Neural cell (in vitro differentiated cells): Measurements from ENCODE around the gene ZCCHC10. TPM values are rescaled to one million over a fixed set of nuclear protein-coding genes. Genes with fewer than 3 reads are reported as not detected.
"Not testable (repeated sequence)": the region's sequence is repeated elsewhere in the genome, so short reads cannot be mapped to it uniquely, and the experiment has no call there.

ENCODE experiments used
- H2AFZ ChIP-seq: fragments of 200-600, 300-800 bp; sonication (generic), shearing (Covaris generic); 2 replicates; pipeline ENCODE4 v1.6.0; 2014; ENCODE audit warnings: low read depth, mild to moderate bottlenecking, antibody characterized with exemption, low read length, moderate library complexity
- H3F3A ChIP-seq: fragments of 200-600 bp; shearing (Covaris generic); 2 replicates; pipeline ENCODE4 v1.6.1; 2016; ENCODE audit warnings: mild to moderate bottlenecking, moderate library complexity, mixed read lengths, antibody characterized with exemption, low read length; ENCODE audit not compliant: insufficient read depth, poor library complexity, severe bottlenecking
- H3K27ac ChIP-seq: fragments of 200-600, 300-800 bp; sonication (generic), shearing (Covaris generic); 2 replicates; pipeline ENCODE4 v1.5.1; 2014; ENCODE audit warnings: mild to moderate bottlenecking, low read length, moderate library complexity
- H3K27me3 ChIP-seq: fragments of 300-800, 200-600 bp; sonication (generic), shearing (Covaris generic); 2 replicates; pipeline ENCODE4 v1.6.0; 2014; ENCODE audit warnings: mild to moderate bottlenecking, low read depth, low read length, moderate library complexity; ENCODE audit not compliant: insufficient read depth
- H3K36me3 ChIP-seq: fragments of 300-800, 200-600 bp; sonication (generic), shearing (Covaris generic); 2 replicates; pipeline ENCODE4 v1.5.1; 2014; ENCODE audit warnings: mild to moderate bottlenecking, antibody characterized with exemption, low read length, moderate library complexity; ENCODE audit not compliant: insufficient read depth
- H3K4me2 ChIP-seq: fragments of 300-800, 200-600 bp; sonication (generic), shearing (Covaris generic); 2 replicates; pipeline ENCODE4 v1.6.0; 2014; ENCODE audit warnings: mild to moderate bottlenecking, low read length
- H3K4me3 ChIP-seq: fragments of 300-800, 200-600 bp; sonication (generic), shearing (Covaris generic); 2 replicates; pipeline ENCODE4 v1.5.1; 2014; ENCODE audit warnings: mild to moderate bottlenecking, low read length, moderate library complexity
- H3K79me2 ChIP-seq: fragments of 200-600 bp; shearing (Covaris generic); replicated peaks from 2 replicates; pipeline ENCODE4 v1.6.0; 2014; ENCODE audit warnings: mild to moderate bottlenecking, low read length, moderate library complexity; ENCODE audit not compliant: insufficient read depth
- H3K9ac ChIP-seq: fragments of 300-800, 200-600 bp; sonication (generic), shearing (Covaris generic); 2 replicates; pipeline ENCODE4 v1.6.1; 2016; ENCODE audit warnings: mild to moderate bottlenecking, low read length, mixed read lengths
- H3K9me2 ChIP-seq: fragments of 200-600 bp; shearing (Covaris generic); 2 replicates; pipeline ENCODE4 v1.6.1; 2016; ENCODE audit warnings: mild to moderate bottlenecking, low read length, mixed read lengths; ENCODE audit not compliant: insufficient read depth
- H3K9me3 ChIP-seq: fragments of 200-600, 300-800 bp; sonication (generic), shearing (Covaris generic); 2 replicates; pipeline ENCODE4 v1.6.1; 2016; ENCODE audit warnings: mild to moderate bottlenecking, mixed run types, low read length, moderate library complexity, mixed read lengths
- H4K20me1 ChIP-seq: fragments of 200-600 bp; shearing (Covaris generic); 2 replicates; pipeline ENCODE4 v1.6.1; 2016; ENCODE audit warnings: mild to moderate bottlenecking, mixed run types; ENCODE audit not compliant: insufficient read depth
- EP300 ChIP-seq: fragments of 450-650 bp; conservative IDR thresholded peaks from 2 replicates; pipeline ENCODE4 v1.6.1; 2014; ENCODE audit warnings: antibody characterized with exemption, mild to moderate bottlenecking, moderate library complexity; ENCODE audit not compliant: poor library complexity, severe bottlenecking
- EZH2 ChIP-seq: fragments of 200-600, 300-800 bp; shearing (Covaris generic), sonication (generic); IDR thresholded peaks from 2 replicates; pipeline ENCODE4 v1.6.1; 2014; ENCODE audit warnings: antibody characterized with exemption, low read length, borderline replicate concordance, mild to moderate bottlenecking; ENCODE audit not compliant: insufficient read depth, poor library complexity, severe bottlenecking
- MXI1 ChIP-seq: fragments of 450-650 bp; conservative IDR thresholded peaks from 2 replicates; pipeline ENCODE4 v1.6.1; 2014; ENCODE audit warnings: antibody characterized with exemption, mild to moderate bottlenecking; ENCODE audit not compliant: poor library complexity, severe bottlenecking
- POLR2AphosphoS5 ChIP-seq: IDR thresholded peaks from 2 replicates; pipeline ENCODE4 v1.6.1; 2012
- RAD21 ChIP-seq: fragments of 450-650 bp; conservative IDR thresholded peaks from 2 replicates; pipeline ENCODE4 v1.6.1; 2014; ENCODE audit warnings: antibody characterized with exemption, mild to moderate bottlenecking, moderate library complexity
- SMC3 ChIP-seq: fragments of 450-650 bp; conservative IDR thresholded peaks from 2 replicates; pipeline ENCODE4 v1.6.1; 2014; ENCODE audit warnings: antibody characterized with exemption, mild to moderate bottlenecking, moderate library complexity; ENCODE audit not compliant: poor library complexity
- TAF1 ChIP-seq: IDR thresholded peaks from 2 replicates; pipeline ENCODE4 v1.6.1; 2012; ENCODE audit warnings: low read depth
- polyA plus RNA-seq: library from polyadenylated mRNA; depleted of rRNA; stranded (reverse); fragments of >200 nt; gene quantifications from 2 replicates; pipeline ENCODE4 v1.2.3, GENCODE V29; 2014
- TF ChIP-seq, protein P1 (sequence below): IDR thresholded peaks from 2 replicates; pipeline ENCODE4 v1.6.1; 2012; ENCODE audit warnings: borderline replicate concordance
- TF ChIP-seq, protein P2 (sequence below): fragments of 450-650 bp; IDR thresholded peaks from 2 replicates; pipeline ENCODE4 v1.5.1; 2014; ENCODE audit warnings: antibody characterized with exemption, mild to moderate bottlenecking, moderate library complexity; ENCODE audit not compliant: poor library complexity, severe bottlenecking

The ZCCHC10 gene
- polyA plus RNA-seq, 1 donor from 2014 or later = 68.0 TPM

DNA sequence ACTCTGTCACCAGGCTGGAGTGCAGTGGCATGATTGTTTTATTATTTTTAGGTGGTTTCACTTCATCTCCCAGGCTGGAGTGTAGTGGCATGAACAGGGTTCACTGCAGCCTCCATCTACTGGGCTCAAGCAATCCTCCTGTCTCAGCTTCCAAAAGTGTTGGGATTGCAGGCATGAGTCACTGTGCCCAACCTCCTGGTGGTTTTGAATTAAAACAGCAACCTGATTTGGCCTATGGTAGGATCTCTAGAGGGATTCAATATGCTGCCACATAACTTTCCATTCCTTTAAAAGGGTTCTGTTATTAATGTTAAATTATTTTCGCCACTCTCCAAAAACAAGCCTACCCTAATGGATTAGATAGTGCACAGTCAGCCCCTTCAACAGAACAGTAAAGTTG is 15.6 kb upstream of the ZCCHC10 start:
- H3K27me3 ChIP-seq = no peaks in the 10 kb centered on the region

DNA sequence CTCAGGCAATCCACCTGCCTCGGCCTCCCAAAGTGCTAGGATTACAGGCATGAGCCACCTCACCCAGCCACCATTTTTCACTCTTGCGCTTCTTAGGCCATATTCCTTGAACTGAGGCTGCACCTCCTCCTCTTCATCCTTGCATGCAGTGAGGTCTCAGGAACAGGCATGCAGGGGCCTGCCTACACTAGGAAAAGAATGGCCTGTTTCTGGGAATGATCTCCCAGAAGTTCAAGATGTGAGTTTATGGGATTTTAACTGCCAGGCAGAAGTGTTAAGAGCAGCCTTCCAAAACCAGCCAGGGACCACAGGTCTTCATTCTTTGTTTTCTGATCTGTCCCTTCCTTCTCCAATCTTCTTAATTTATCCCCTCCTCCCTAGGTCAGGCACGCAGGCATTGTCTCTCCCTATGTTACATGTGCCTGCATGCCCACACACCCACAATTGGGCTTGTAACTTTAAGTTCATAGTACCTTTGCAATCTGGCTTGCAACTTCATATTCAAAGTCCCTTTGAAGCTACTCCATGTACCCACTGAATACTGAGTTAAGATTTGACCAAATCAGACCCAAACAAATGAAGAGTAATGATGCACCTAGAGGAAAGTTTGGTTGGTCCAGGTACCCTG is 14.9 kb upstream of the ZCCHC10 start:
- no peaks in the 10 kb centered on the region for H3K27me3 ChIP-seq
- no peak overlapping the region for H3K4me2 ChIP-seq
- H4K20me1 ChIP-seq = no peaks in the 10 kb centered on the region
- H3K79me2 ChIP-seq = no peaks in the 10 kb centered on the region
- H2AFZ ChIP-seq = no peak overlapping the region
- no peaks in the 10 kb centered on the region for H3K9me2 ChIP-seq
- H3K27ac ChIP-seq = no peak overlapping the region
- no peak overlapping the region for H3K4me3 ChIP-seq
- H3F3A ChIP-seq = no peaks in the 10 kb centered on the region
- TF ChIP-seq POLR2AphosphoS5 (no peak), SMC3 (no peak), EZH2 (no peak), RAD21 (no peak), TAF1 (no peak), MXI1 (no peak), EP300 (no peak)
- TF ChIP-seq, protein P1, sequence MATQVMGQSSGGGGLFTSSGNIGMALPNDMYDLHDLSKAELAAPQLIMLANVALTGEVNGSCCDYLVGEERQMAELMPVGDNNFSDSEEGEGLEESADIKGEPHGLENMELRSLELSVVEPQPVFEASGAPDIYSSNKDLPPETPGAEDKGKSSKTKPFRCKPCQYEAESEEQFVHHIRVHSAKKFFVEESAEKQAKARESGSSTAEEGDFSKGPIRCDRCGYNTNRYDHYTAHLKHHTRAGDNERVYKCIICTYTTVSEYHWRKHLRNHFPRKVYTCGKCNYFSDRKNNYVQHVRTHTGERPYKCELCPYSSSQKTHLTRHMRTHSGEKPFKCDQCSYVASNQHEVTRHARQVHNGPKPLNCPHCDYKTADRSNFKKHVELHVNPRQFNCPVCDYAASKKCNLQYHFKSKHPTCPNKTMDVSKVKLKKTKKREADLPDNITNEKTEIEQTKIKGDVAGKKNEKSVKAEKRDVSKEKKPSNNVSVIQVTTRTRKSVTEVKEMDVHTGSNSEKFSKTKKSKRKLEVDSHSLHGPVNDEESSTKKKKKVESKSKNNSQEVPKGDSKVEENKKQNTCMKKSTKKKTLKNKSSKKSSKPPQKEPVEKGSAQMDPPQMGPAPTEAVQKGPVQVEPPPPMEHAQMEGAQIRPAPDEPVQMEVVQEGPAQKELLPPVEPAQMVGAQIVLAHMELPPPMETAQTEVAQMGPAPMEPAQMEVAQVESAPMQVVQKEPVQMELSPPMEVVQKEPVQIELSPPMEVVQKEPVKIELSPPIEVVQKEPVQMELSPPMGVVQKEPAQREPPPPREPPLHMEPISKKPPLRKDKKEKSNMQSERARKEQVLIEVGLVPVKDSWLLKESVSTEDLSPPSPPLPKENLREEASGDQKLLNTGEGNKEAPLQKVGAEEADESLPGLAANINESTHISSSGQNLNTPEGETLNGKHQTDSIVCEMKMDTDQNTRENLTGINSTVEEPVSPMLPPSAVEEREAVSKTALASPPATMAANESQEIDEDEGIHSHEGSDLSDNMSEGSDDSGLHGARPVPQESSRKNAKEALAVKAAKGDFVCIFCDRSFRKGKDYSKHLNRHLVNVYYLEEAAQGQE = no peak
- TF ChIP-seq, protein P2, sequence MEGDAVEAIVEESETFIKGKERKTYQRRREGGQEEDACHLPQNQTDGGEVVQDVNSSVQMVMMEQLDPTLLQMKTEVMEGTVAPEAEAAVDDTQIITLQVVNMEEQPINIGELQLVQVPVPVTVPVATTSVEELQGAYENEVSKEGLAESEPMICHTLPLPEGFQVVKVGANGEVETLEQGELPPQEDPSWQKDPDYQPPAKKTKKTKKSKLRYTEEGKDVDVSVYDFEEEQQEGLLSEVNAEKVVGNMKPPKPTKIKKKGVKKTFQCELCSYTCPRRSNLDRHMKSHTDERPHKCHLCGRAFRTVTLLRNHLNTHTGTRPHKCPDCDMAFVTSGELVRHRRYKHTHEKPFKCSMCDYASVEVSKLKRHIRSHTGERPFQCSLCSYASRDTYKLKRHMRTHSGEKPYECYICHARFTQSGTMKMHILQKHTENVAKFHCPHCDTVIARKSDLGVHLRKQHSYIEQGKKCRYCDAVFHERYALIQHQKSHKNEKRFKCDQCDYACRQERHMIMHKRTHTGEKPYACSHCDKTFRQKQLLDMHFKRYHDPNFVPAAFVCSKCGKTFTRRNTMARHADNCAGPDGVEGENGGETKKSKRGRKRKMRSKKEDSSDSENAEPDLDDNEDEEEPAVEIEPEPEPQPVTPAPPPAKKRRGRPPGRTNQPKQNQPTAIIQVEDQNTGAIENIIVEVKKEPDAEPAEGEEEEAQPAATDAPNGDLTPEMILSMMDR = no peak
- no peaks in the 10 kb centered on the region for H3K9me3 ChIP-seq
- H3K9ac ChIP-seq = no peak overlapping the region
- no peaks in the 10 kb centered on the region for H3K36me3 ChIP-seq

More for the DNA sequence above, 15.6 kb upstream of the ZCCHC10 start:
- H3K9me3 ChIP-seq = no peaks in the 10 kb centered on the region
- H4K20me1 ChIP-seq = no peaks in the 10 kb centered on the region
- H3K36me3 ChIP-seq = no peaks in the 10 kb centered on the region
- TF ChIP-seq, protein P1 = no peak
- no peak for TF ChIP-seq POLR2AphosphoS5
- TF ChIP-seq RAD21 = no peak
- TF ChIP-seq MXI1 = no peak
- no peak for TF ChIP-seq TAF1
- TF ChIP-seq SMC3 = no peak
- no peak for TF ChIP-seq EP300
- TF ChIP-seq, protein P2 = no peak
- no peak for TF ChIP-seq EZH2
- no peaks in the 10 kb centered on the region for H3K79me2 ChIP-seq
- no peak overlapping the region for H3K9ac ChIP-seq
- no peaks in the 10 kb centered on the region for H3K9me2 ChIP-seq
- no peak overlapping the region for H3K4me3 ChIP-seq
- H3K27ac ChIP-seq = no peak overlapping the region
- H3K4me2 ChIP-seq = no peak overlapping the region
- H3F3A ChIP-seq = no peaks in the 10 kb centered on the region
- H2AFZ ChIP-seq = no peak overlapping the region

DNA sequence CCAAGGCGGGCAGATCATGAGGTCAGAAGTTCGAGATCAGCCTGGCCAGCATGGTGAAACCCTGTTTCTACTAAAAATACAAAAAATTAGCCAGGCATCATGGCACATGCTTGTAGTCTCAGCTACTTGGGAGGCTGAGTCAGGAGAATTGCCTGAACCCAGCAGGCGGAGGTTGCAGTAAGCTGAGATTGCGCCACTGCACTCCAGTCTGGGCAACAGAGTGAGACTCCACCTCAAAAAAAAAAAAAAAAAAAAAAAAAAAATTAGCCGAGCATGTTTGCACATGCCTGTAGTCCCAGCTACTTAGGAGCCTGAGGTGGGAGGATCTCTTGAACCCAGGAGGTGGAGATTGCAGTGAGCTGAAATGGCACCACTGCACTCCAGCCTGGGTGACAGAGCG is 10.3 kb upstream of the ZCCHC10 start:
- not testable (repeated sequence) for H3K4me3 ChIP-seq, H3K27ac ChIP-seq, H3K9me2 ChIP-seq, H3K4me2 ChIP-seq, H3F3A ChIP-seq, H3K27me3 ChIP-seq, H2AFZ ChIP-seq, H3K9me3 ChIP-seq, H4K20me1 ChIP-seq, H3K9ac ChIP-seq, H3K36me3 ChIP-seq, H3K79me2 ChIP-seq
